Fibroblast of mammary gland (primary cell): ENCODE measurements around the gene ALS2CL.

Experiments used
- DNase-seq: peaks from one replicate; pipeline ENCODE4 v3.0.0-alpha.2; 2010; ENCODE audit warnings: low read depth
- H3K4me3 ChIP-seq: 2 replicates; pipeline ENCODE4 v1.5.1; 2011; ENCODE audit warnings: low read depth, mild to moderate bottlenecking, low read length, moderate library complexity; ENCODE audit not compliant: control insufficient read depth
- TF ChIP-seq, protein P1 (sequence below): conservative IDR thresholded peaks from 2 replicates; pipeline ENCODE4 v1.5.1; 2011; ENCODE audit warnings: low read depth, low read length, inconsistent platforms; ENCODE audit not compliant: control insufficient read depth, insufficient read depth

ALS2CL gene

DNA sequence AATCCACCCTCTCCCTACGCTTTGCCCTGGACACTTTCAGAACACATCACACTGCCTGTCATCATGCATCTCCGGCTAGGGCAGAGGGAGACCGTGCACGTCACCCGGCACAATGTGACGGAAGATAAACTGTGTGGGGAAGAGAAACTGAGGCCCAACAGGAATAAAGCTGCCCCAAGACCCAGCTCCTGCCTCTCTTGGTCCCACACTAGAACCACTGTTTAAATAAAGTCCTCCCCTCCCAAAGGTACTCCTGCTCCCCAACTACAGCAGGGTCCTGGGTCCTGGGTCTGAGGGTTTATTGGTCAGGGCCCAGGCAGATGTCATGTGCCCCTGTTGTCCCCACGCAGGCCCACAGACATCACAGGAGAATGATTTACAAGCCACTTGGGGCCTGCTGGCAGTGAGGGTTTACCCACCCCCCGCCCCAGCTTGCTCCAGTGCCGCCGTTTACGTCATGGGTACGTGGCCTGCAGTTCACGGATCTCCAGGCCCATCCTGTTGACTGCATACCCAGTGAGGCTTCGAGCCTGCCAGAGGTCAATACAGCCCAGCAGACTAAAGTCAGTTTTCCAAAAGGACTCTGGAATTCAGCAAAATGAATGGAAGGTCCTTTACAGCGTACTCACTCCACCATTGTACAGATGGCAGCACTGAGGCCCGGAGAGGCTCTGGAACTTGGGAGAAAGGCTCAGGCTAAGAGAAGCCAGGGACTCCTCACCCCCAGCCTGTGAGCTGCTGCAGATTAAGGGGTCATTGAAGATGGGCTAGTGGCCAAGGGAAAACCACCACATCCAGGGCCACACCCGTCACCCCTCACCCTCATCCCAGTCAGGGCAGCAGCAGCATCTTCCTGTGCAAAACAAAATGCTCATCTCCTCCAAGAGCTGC is 23.2 kb downstream of the ALS2CL start:
- H3K4me3 ChIP-seq: no peak overlapping the region

DNA sequence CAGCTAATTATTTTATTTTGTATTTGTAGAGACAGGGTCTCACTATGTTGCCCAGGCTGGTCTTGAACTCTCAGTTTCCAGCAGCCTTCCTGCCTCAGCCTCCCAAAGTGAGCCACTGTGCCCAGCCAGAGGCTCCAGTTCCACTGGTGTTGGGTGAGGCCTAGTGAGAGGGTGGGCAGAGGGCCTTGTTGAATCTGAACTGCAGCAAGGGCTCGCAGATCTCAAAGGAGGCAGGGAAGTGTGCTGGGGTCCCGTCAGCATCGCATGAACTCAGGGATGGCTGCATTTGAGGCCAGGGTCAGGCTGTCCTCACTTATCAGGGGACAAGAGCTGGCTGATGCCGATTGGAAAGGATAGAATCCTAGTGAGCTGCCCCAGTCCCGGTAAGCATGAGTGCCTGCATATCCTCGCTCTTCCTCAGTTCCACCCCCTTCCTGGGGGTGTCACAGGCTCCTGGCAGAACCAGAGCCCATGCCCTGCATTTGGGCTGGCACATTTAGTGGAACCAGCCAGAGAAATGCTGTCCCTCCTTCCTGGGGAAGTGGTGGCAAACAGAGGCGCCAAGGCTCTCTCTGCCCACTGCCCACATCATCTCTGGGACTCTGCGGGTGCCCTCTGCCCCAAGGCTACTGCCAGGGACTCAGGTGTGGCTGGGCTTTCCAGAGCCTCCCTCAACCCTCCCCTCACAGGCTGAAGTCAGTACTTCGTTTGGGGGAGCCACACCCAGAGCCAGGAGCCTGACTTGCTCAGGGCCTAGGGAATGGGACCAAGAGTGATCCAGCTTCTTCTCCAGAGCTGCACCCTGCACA is 24.1 kb downstream of the ALS2CL start:
- H3K4me3 ChIP-seq: no peak overlapping the region
- DNase-seq: no peak
- TF ChIP-seq, protein P1, sequence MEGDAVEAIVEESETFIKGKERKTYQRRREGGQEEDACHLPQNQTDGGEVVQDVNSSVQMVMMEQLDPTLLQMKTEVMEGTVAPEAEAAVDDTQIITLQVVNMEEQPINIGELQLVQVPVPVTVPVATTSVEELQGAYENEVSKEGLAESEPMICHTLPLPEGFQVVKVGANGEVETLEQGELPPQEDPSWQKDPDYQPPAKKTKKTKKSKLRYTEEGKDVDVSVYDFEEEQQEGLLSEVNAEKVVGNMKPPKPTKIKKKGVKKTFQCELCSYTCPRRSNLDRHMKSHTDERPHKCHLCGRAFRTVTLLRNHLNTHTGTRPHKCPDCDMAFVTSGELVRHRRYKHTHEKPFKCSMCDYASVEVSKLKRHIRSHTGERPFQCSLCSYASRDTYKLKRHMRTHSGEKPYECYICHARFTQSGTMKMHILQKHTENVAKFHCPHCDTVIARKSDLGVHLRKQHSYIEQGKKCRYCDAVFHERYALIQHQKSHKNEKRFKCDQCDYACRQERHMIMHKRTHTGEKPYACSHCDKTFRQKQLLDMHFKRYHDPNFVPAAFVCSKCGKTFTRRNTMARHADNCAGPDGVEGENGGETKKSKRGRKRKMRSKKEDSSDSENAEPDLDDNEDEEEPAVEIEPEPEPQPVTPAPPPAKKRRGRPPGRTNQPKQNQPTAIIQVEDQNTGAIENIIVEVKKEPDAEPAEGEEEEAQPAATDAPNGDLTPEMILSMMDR: no peak

More for the DNA sequence above, 23.2 kb downstream of the ALS2CL start:
- TF ChIP-seq, protein P1: no peak
- no peak for DNase-seq

- TF ChIP-seq, protein P1: no peak
- DNase-seq: no peak
- H3K4me3 ChIP-seq: no peak overlapping the region
These were observed 24.9 kb downstream of the ALS2CL start for GRCh38 chr3:46668591-46668990.

GRCh38 chr3:46668116-46668515 is 25.4 kb downstream of the ALS2CL start:
- no peak overlapping the region for H3K4me3 ChIP-seq
- no peak for DNase-seq
- TF ChIP-seq, protein P1: no peak

- no peak overlapping the region for H3K4me3 ChIP-seq
- no peak for DNase-seq
- TF ChIP-seq, protein P1: no peak
These were observed 25.8 kb downstream of the ALS2CL start for GRCh38 chr3:46667657-46668056.

DNA sequence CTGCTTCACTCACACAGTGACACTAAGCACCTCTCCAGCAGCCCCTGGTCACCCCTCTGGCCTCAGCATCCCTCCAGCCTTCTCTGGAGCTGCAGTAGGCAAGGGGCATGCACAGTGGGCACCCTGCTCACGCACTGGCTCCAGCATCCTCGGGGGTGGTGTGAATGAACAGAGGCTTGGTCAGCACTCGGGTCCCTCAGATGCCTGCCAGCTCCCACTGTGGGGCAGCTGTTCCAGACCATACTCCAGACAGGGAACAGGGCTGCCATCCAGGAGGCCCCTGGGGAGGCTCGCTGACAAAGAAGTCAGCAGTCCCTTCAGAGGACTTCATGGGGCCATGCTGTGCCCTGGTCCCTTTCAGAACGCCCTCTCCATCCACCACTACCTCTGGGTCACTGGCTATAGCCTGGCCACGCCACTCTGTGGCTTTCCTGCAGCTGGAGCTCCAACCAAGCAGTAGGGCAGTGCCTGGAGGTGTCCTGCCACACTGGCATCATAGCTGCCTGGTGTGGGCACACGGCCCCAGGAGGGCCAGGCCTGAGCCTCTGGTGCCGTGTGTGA is 26.3 kb downstream of the ALS2CL start:
- no peak for DNase-seq
- H3K4me3 ChIP-seq: no peak overlapping the region
- TF ChIP-seq, protein P1: no peak
